SK-N-SH (cell line): Measurements from ENCODE around the gene ANKS1B. TPM values are rescaled to one million over a fixed set of nuclear protein-coding genes. Genes with fewer than 3 reads are reported as not detected.

ENCODE experiments used
- CTCF ChIA-PET: fragments of 300-600, 350-600 bp; formaldehyde crosslinking; extraction: SDS; loops from one replicate; lab custom pipeline; 2021; lab: Yijun Ruan, JAX
- POLR2A ChIA-PET: fragments of 350-600 bp; sonication (Branson Sonifier 250); formaldehyde crosslinking; extraction: SDS; loops from one replicate; lab custom pipeline; 2020; ENCODE audit warnings: antibody characterized with exemption, inconsistent platforms; lab: Yijun Ruan, JAX
- DNase-seq: peaks from one replicate; pipeline ENCODE4 v3.0.0; 2012
- H2AFZ ChIP-seq: fragments of 200-600 bp; sonication (generic); 2 replicates; pipeline ENCODE4 v1.8.1; 2016; ENCODE audit warnings: antibody characterized with exemption, mild to moderate bottlenecking, low read depth
- H3F3A ChIP-seq: fragments of 200-600 bp; sonication (generic); replicated peaks from 2 replicates; pipeline ENCODE3; 2016; ENCODE audit warnings: antibody characterized with exemption, mild to moderate bottlenecking; ENCODE audit not compliant: insufficient read depth
- H3K27ac ChIP-seq, 2 experiments: fragments of 200-500 bp in 1 of 2; fragments of 200-600 bp in 1 of 2; sonication (Bioruptor generic) in 1 of 2; sonication (generic), shearing (Covaris generic) in 1 of 2; 2 replicates each; pipeline versions ENCODE4 v1.5.1 to v1.6.1; 2014 to 2016; ENCODE audit warnings: low read depth in 2 of 2, inconsistent platforms in 1 of 2, low read length in 1 of 2, mild to moderate bottlenecking in 1 of 2, mixed read lengths in 1 of 2
- H3K27me3 ChIP-seq: fragments of 200-600 bp; sonication (generic), shearing (Covaris generic); 2 replicates; pipeline ENCODE4 v1.6.1; 2016; ENCODE audit warnings: mixed run types; ENCODE audit not compliant: insufficient read depth
- H3K36me3 ChIP-seq, 2 experiments: fragments of 200-500 bp in 1 of 2; fragments of 200-600 bp in 1 of 2; sonication (Bioruptor generic) in 1 of 2; sonication (generic) in 1 of 2; replicated peaks in 1 of 2; 2 replicates each; pipeline versions ENCODE3 to v1.5.1; 2014 to 2016; ENCODE audit warnings: low read length in 1 of 2, mild to moderate bottlenecking in 1 of 2; ENCODE audit not compliant: insufficient read depth in 2 of 2, control insufficient read depth in 1 of 2
- H3K4me1 ChIP-seq, 2 experiments: fragments of 200-500 bp in 1 of 2; fragments of 200-600 bp in 1 of 2; sonication (Bioruptor generic) in 1 of 2; sonication (generic), shearing (Covaris generic) in 1 of 2; 2 replicates each; pipeline versions ENCODE4 v1.5.1 to v1.6.1; 2014 to 2016; ENCODE audit warnings: low read depth in 1 of 2, low read length in 1 of 2, mixed run types in 1 of 2; ENCODE audit not compliant: insufficient read depth in 2 of 2, control insufficient read depth in 1 of 2
- H3K4me2 ChIP-seq: fragments of 200-600 bp; sonication (generic), shearing (Covaris generic); 2 replicates; pipeline ENCODE4 v1.6.1; 2017; ENCODE audit warnings: mixed run types
- H3K4me3 ChIP-seq, 2 experiments: fragments of 200-500 bp in 1 of 2; fragments of 200-600 bp in 1 of 2; sonication (Bioruptor generic) in 1 of 2; sonication (generic), shearing (Covaris generic) in 1 of 2; 2 replicates each; pipeline versions ENCODE4 v1.5.1 to v1.8.1; 2014 to 2016; ENCODE audit warnings: low read depth in 2 of 2, inconsistent platforms in 1 of 2, low read length in 1 of 2, mild to moderate bottlenecking in 1 of 2, mixed read lengths in 1 of 2, moderate library complexity in 1 of 2
- H3K79me2 ChIP-seq: fragments of 200-600 bp; sonication (generic); 2 replicates; pipeline ENCODE4 v1.8.1; 2017; ENCODE audit warnings: mild to moderate bottlenecking; ENCODE audit not compliant: insufficient read depth
- H3K9ac ChIP-seq: fragments of 200-600 bp; sonication (generic); 2 replicates; pipeline ENCODE4 v1.6.1; 2017; ENCODE audit warnings: mixed run types
- H3K9me2 ChIP-seq: fragments of 200-600 bp; sonication (generic); 2 replicates; pipeline ENCODE4 v1.6.1; 2017; ENCODE audit warnings: mixed run types
- H3K9me3 ChIP-seq: fragments of 200-600 bp; sonication (generic); 2 replicates; pipeline ENCODE4 v1.6.1; 2017; ENCODE audit warnings: mixed run types, mild to moderate bottlenecking, moderate library complexity
- H4K20me1 ChIP-seq: fragments of 200-600 bp; sonication (generic); 2 replicates; pipeline ENCODE4 v1.6.1; 2017; ENCODE audit warnings: mild to moderate bottlenecking, mixed run types; ENCODE audit not compliant: insufficient read depth
- EZH2phosphoT487 ChIP-seq: fragments of 200-600 bp; sonication (generic); IDR thresholded peaks from 2 replicates; pipeline ENCODE4 v1.6.1; 2017; ENCODE audit warnings: low read depth, mixed run types, mild to moderate bottlenecking, antibody characterized with exemption, moderate library complexity, borderline replicate concordance
- GABPA ChIP-seq: IDR thresholded peaks from 2 replicates; pipeline ENCODE4 v1.4.0; 2012; ENCODE audit warnings: low read depth, mild to moderate bottlenecking
- JUND ChIP-seq: IDR thresholded peaks from 2 replicates; pipeline ENCODE4 v1.4.0; 2012
- MEF2A ChIP-seq: IDR thresholded peaks from 2 replicates; pipeline ENCODE4 v1.4.0; 2012; ENCODE audit warnings: low read depth, borderline replicate concordance
- MXI1 ChIP-seq: IDR thresholded peaks from 2 replicates; pipeline ENCODE4 v1.6.1; 2012; ENCODE audit warnings: mild to moderate bottlenecking, low read depth, low read length, improper control_type of control experiment
- NRF1 ChIP-seq: IDR thresholded peaks from 2 replicates; pipeline ENCODE4 v1.6.1; 2012; ENCODE audit warnings: low read depth, mild to moderate bottlenecking, low read length
- POLR2AphosphoS5 ChIP-seq: IDR thresholded peaks from 2 replicates; pipeline ENCODE4 v1.6.1; 2012; ENCODE audit warnings: low read depth, low read length
- RXRA ChIP-seq: IDR thresholded peaks from 2 replicates; pipeline ENCODE4 v1.4.0; 2012; ENCODE audit warnings: low read depth, mild to moderate bottlenecking, borderline replicate concordance
- polyA plus RNA-seq, 3 experiments: library from polyadenylated mRNA; depleted of rRNA; stranded (reverse); fragments of >200 nt; gene quantifications; 2 replicates each; pipeline ENCODE4 v1.2.3, GENCODE V29; 2012
- TF ChIP-seq, protein P1 (sequence below): fragments of 200-600 bp; sonication (generic); IDR thresholded peaks from 2 replicates; pipeline ENCODE4 v1.6.1; 2017; ENCODE audit warnings: antibody characterized with exemption, mild to moderate bottlenecking, moderate library complexity
- TF ChIP-seq, protein P2 (sequence below): fragments of 150-350 bp; IDR thresholded peaks from 2 replicates; pipeline ENCODE4 v1.6.1; 2017; ENCODE audit warnings: antibody characterized with exemption, low read length, low read depth, borderline replicate concordance
- TF ChIP-seq, protein P3 (sequence below): IDR thresholded peaks from 2 replicates; pipeline ENCODE4 v1.6.1; 2012; ENCODE audit warnings: mild to moderate bottlenecking, low read depth, low read length, moderate library complexity
- TF ChIP-seq, protein P4 (sequence below): IDR thresholded peaks from 2 replicates; pipeline ENCODE4; 2012

Gene ANKS1B
- polyA plus RNA-seq, 1 of the 3 experiments (the other 2 are of a cell fraction), result 1.8 TPM

DNA sequence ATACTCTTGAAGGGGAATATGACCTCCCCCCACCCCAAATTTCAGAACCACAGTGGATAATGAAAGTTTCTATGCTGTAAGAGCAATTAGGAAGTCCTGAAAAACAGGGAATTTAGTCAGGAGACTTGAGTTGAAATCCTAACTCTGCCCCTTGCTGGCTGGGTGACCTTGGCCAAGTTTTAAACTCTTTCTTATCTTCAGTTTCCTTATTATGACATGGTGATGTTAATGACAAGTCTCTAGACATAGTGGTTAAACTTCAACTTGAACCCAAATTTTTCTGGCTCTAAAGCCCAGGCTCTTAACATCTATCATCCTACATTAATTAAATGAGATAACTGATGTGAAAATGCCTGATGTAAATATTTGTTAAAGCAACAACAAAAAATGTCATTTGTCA is 1013.8 kb downstream of the ANKS1B start:
- H4K20me1 ChIP-seq, result no peaks in the 10 kb centered on the region
- H3K27ac ChIP-seq, result no peak overlapping the region
- DNase-seq, result no peak
- no peaks in the 10 kb centered on the region for H3F3A ChIP-seq
- no peak overlapping the region for H2AFZ ChIP-seq
- CTCF ChIA-PET, result no interaction called here
- H3K79me2 ChIP-seq, result no peaks in the 10 kb centered on the region
- H3K27me3 ChIP-seq, result no peaks in the 10 kb centered on the region
- no peaks in the 10 kb centered on the region for H3K9me2 ChIP-seq
- no peak overlapping the region for H3K9ac ChIP-seq
- TF ChIP-seq NRF1 (no peak), RXRA (no peak), GABPA (no peak), MXI1 (no peak), JUND (no peak), EZH2phosphoT487 (no peak), MEF2A (no peak), POLR2AphosphoS5 (no peak)
- TF ChIP-seq, protein P1, sequence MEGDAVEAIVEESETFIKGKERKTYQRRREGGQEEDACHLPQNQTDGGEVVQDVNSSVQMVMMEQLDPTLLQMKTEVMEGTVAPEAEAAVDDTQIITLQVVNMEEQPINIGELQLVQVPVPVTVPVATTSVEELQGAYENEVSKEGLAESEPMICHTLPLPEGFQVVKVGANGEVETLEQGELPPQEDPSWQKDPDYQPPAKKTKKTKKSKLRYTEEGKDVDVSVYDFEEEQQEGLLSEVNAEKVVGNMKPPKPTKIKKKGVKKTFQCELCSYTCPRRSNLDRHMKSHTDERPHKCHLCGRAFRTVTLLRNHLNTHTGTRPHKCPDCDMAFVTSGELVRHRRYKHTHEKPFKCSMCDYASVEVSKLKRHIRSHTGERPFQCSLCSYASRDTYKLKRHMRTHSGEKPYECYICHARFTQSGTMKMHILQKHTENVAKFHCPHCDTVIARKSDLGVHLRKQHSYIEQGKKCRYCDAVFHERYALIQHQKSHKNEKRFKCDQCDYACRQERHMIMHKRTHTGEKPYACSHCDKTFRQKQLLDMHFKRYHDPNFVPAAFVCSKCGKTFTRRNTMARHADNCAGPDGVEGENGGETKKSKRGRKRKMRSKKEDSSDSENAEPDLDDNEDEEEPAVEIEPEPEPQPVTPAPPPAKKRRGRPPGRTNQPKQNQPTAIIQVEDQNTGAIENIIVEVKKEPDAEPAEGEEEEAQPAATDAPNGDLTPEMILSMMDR, result no peak
- TF ChIP-seq, protein P2, sequence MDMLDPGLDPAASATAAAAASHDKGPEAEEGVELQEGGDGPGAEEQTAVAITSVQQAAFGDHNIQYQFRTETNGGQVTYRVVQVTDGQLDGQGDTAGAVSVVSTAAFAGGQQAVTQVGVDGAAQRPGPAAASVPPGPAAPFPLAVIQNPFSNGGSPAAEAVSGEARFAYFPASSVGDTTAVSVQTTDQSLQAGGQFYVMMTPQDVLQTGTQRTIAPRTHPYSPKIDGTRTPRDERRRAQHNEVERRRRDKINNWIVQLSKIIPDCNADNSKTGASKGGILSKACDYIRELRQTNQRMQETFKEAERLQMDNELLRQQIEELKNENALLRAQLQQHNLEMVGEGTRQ, result no peak
- TF ChIP-seq, all 33 proteins: peak for 0
- H3K36me3 ChIP-seq, result no peaks in the 10 kb centered on the region
- no peaks in the 10 kb centered on the region for H3K4me1 ChIP-seq
- no peaks in the 10 kb centered on the region for H3K9me3 ChIP-seq
- no peak overlapping the region for H3K4me3 ChIP-seq
- POLR2A ChIA-PET, result no interaction called here
- no peak overlapping the region for H3K4me2 ChIP-seq

DNA sequence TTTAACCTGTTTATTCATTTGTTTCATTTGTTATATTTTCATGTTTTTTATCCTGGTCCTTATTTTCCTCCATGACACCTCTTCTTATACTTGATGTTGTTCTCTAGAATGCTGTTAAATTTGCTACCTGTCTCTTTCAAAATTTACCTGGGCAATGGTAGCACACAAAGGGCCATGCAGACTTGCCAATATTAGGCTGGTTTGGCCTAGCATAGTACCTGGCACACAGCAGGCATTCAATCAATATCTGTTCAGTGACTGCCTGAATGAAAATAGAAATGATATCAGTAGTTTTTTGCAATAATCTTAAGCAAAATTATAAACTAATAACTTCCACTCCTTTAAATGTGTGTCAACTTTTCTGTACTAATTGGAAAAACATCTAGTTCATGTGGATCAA is 1014.5 kb downstream of the ANKS1B start:
- no peak overlapping the region for H3K4me3 ChIP-seq
- POLR2A ChIA-PET, result no interaction called here

More for the DNA sequence above, 1014.5 kb downstream of the ANKS1B start:
- Histone ChIP-seq H3K9ac (no peak overlapping the region), H3K4me1 (no peaks in the 10 kb centered on the region), H3F3A (no peaks in the 10 kb centered on the region), H3K9me2 (no peaks in the 10 kb centered on the region), H3K27me3 (no peaks in the 10 kb centered on the region), H3K4me2 (no peak overlapping the region), H2AFZ (no peak overlapping the region)
- CTCF ChIA-PET, result interaction anchor here (2.1 kb wide), 1 partner anchor 29 kb away, joined by 7 read pairs; no protein-coding TSS in a partner anchor
- no peak for DNase-seq
- TF ChIP-seq, protein P3, sequence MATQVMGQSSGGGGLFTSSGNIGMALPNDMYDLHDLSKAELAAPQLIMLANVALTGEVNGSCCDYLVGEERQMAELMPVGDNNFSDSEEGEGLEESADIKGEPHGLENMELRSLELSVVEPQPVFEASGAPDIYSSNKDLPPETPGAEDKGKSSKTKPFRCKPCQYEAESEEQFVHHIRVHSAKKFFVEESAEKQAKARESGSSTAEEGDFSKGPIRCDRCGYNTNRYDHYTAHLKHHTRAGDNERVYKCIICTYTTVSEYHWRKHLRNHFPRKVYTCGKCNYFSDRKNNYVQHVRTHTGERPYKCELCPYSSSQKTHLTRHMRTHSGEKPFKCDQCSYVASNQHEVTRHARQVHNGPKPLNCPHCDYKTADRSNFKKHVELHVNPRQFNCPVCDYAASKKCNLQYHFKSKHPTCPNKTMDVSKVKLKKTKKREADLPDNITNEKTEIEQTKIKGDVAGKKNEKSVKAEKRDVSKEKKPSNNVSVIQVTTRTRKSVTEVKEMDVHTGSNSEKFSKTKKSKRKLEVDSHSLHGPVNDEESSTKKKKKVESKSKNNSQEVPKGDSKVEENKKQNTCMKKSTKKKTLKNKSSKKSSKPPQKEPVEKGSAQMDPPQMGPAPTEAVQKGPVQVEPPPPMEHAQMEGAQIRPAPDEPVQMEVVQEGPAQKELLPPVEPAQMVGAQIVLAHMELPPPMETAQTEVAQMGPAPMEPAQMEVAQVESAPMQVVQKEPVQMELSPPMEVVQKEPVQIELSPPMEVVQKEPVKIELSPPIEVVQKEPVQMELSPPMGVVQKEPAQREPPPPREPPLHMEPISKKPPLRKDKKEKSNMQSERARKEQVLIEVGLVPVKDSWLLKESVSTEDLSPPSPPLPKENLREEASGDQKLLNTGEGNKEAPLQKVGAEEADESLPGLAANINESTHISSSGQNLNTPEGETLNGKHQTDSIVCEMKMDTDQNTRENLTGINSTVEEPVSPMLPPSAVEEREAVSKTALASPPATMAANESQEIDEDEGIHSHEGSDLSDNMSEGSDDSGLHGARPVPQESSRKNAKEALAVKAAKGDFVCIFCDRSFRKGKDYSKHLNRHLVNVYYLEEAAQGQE, result no peak
- TF ChIP-seq, protein P4, sequence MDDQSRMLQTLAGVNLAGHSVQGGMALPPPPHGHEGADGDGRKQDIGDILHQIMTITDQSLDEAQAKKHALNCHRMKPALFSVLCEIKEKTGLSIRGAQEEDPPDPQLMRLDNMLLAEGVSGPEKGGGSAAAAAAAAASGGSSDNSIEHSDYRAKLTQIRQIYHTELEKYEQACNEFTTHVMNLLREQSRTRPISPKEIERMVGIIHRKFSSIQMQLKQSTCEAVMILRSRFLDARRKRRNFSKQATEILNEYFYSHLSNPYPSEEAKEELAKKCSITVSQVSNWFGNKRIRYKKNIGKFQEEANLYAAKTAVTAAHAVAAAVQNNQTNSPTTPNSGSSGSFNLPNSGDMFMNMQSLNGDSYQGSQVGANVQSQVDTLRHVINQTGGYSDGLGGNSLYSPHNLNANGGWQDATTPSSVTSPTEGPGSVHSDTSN, result no peak
- TF ChIP-seq, protein P1, result no peak
- TF ChIP-seq, all 33 proteins: peak for 0
- H3K36me3 ChIP-seq, result no peaks in the 10 kb centered on the region
- no peak overlapping the region for H3K27ac ChIP-seq
- no peaks in the 10 kb centered on the region for H3K9me3 ChIP-seq
- no peaks in the 10 kb centered on the region for H3K79me2 ChIP-seq
- no peaks in the 10 kb centered on the region for H4K20me1 ChIP-seq
